GM19035 (cell line): ENCODE results near the gene HSF2.
"Not testable (repeated sequence)": the region's sequence is repeated elsewhere in the genome, so short reads cannot be mapped to it uniquely, and the experiment has no call there.

ENCODE experiments used
- ATAC-seq: cut with Tn5 transposase; IDR thresholded peaks from one replicate; pipeline ENCODE4 v1.9.1; 2021; ENCODE audit not compliant: unreplicated experiment

The HSF2 gene

DNA sequence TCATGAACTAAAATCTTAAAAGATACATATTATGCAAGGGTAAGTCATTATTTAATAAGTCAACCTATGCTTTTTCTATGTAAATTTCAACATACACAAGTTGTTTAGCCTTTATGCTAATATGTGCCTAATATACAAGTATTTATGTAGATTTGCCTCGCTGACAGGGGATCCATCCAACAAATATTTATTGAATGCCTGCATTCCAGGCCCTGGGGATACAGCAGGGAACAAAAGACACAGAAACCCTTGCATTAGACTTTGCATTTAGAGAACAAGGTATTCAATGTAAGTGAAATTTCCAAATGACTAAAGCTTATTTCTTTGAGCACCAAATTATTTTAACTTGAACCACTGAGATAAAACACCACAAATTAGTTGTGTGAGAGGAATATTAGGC is 53.1 kb downstream of the HSF2 start:
- no peak for ATAC-seq

DNA sequence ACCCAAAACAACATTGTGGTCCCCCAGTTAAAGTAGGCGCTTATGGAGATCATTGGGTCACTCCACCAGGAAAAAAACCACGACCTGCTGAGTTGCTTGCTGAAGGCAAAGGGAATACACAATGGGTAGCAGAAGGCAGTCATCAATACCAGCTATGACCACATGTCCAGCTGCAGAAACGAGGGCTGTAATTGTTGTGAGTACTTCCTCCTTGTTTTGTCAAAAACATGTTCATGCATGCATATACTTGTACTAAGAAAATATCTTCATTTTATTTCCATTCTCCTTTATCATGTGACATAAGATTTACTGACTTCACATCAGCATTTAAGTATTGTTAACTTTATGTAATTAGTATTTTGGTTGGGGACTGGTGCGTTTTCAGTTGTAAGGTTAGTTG is 55.2 kb downstream of the HSF2 start:
- ATAC-seq, result no peak

GRCh38 chr6:122455116-122455515 is 55.7 kb downstream of the HSF2 start:
- not testable (repeated sequence) for ATAC-seq

DNA sequence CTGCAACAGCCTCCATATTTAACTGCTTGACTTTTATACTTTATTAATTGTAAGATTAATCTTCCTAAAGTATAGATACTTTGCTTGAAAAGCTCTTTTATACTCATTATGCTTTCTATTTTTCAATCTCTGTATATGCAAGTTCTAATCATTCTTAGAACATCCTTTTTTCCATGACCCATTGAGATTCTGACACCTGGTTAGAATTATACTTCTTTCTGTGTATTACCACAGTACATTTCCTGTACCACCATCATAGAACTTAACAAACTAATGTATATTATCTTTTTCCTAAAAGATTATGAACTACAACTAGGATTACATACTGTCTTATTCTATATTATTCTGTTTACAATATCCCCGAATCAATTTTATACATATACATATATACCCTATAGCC is 58.6 kb downstream of the HSF2 start:
- ATAC-seq, result no peak

DNA sequence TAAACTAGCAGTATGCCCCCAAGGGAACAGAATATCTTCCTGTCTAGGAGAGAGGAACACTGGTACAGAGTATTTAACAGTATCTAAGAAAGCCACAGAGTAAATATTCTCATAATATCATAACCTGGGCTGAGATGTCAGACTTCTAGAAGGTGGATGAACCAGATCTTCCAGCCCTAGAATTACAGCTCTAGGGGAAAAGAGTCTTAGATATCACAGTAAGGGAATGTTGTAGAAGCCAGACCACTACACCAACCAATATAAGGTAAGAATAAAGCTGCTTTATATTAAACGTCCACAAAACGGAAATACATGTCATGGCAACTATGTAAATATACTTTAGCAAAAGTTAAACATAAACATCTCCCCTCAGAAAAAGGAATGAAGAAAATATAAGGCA is 59.8 kb downstream of the HSF2 start:
- ATAC-seq, result no peak

- not testable (repeated sequence) for ATAC-seq
Observed at GRCh38 chr6:122459865-122460416, 60.5 kb downstream of the HSF2 start.

GRCh38 chr6:122461885-122462284 is 62.4 kb downstream of the HSF2 start:
- ATAC-seq, result no peak

GRCh38 chr6:122471107-122472021 is 71.9 kb downstream of the HSF2 start, which contains the start of gene SERINC1:
TSS of gene SERINC1 (minus strand) at chr6:122471807. CDS start at chr6:122471737, 70 bp downstream.
- peak; percentile 99 for ATAC-seq

GRCh38 chr6:122472022-122472340 is 72.5 kb downstream of the HSF2 start:
- peak; percentile 51 for ATAC-seq

GRCh38 chr6:122476131-122476530 is 76.7 kb downstream of the HSF2 start:
- no peak for ATAC-seq

GRCh38 chr6:122482750-122483080 is 83.3 kb downstream of the HSF2 start:
- no peak for ATAC-seq
